Activated naive CD4-positive, alpha-beta T cell treated with anti-CD3 and anti-CD28 coated beads, Interleukin-2, amount 50 U/mL, for 24 hours (primary cell): Measurements from ENCODE around the gene CHMP6.

Experiments
- H3K27ac Mint-ChIP-seq: one replicate; pipeline ENCODE4 v1.8.0; 2021; ENCODE audit warnings: mild to moderate bottlenecking, mixed read lengths
- H3K27me3 Mint-ChIP-seq: one replicate; pipeline ENCODE4 v1.8.0; 2021; ENCODE audit warnings: mixed read lengths
- H3K36me3 Mint-ChIP-seq: one replicate; pipeline ENCODE4 v1.8.0; 2021; ENCODE audit warnings: mixed read lengths
- H3K4me1 Mint-ChIP-seq: one replicate; pipeline ENCODE4 v1.8.0; 2021; ENCODE audit warnings: mixed read lengths
- H3K4me3 Mint-ChIP-seq: one replicate; pipeline ENCODE4 v1.8.0; 2021; ENCODE audit warnings: mild to moderate bottlenecking, mixed read lengths
- H3K9me3 Mint-ChIP-seq: one replicate; pipeline ENCODE4 v1.8.0; 2021; ENCODE audit warnings: mixed read lengths

CHMP6 gene

GRCh38 chr17:80979547-80980378 lies 11.9 kb upstream of the CHMP6 start:
- H3K27me3 Mint-ChIP-seq = peaks cover 3% of the 10 kb centered on the region
- peak overlapping the region; percentile 80 for H3K27ac Mint-ChIP-seq
- H3K4me1 Mint-ChIP-seq = peaks cover 11% of the 10 kb centered on the region
- peak overlapping the region; percentile 54 for H3K4me3 Mint-ChIP-seq
- H3K36me3 Mint-ChIP-seq = peaks cover 1% of the 10 kb centered on the region
- no peaks in the 10 kb centered on the region for H3K9me3 Mint-ChIP-seq

GRCh38 chr17:80980397-80981061 lies 11.1 kb upstream of the CHMP6 start:
- Mint-ChIP-seq H3K9me3 (no peaks in the 10 kb centered on the region), H3K4me1 (peaks cover 11% of the 10 kb centered on the region), H3K36me3 (peaks cover 1% of the 10 kb centered on the region), H3K27me3 (peaks cover 3% of the 10 kb centered on the region), H3K27ac (peak overlapping the region; percentile 80), H3K4me3 (peak overlapping the region; percentile 54)

DNA sequence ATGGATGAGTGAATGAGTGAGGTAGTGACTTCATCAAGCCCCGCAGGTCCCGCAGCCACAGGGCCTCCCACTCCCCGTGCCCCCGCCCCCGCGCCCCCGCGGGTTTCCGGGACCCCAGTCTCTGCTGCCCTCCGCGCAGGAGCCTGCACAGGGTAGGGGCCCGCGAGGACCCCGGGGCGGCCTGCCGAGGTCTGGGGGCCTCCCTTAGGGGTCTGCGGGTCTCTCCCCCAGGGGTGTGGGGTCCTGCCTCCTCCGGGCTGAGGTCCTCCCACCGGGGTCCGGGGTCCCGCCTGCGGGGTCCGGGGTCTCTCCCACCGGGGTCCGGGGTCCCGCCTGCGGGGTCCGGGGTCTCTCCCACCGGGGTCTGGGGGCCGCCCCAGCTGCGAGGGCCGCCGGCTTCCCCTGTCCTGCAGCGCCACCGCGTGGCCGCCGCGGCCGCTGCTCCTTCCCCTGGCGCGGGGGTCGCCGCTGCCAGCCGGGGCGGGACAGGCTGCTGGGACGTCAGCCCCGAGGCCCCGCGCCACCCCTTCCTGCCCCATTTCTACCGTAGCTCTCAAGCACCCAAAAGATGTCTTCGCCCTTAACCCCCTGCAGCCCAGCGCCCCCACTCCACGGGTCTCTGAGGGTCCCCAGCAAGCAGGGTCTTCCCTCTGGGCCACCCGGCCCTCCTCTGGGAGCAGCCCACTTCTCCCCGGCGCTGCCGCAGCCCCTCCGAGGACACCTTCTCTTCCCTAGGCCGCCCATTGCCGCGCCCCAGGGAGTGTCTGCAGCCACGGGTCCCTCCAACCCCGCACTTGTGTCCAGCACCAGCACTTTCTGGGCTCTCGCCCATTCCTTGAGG lies 10.4 kb upstream of the CHMP6 start:
- Mint-ChIP-seq H3K4me1 (peaks cover 11% of the 10 kb centered on the region), H3K27me3 (peaks cover 3% of the 10 kb centered on the region), H3K27ac (peak overlapping the region; percentile 80), H3K9me3 (no peaks in the 10 kb centered on the region), H3K4me3 (peak overlapping the region; percentile 54), H3K36me3 (peaks cover 1% of the 10 kb centered on the region)

GRCh38 chr17:80981929-80982425 lies 9.7 kb upstream of the CHMP6 start:
- no peaks in the 10 kb centered on the region for H3K9me3 Mint-ChIP-seq

GRCh38 chr17:80982426-80982974 lies 9.1 kb upstream of the CHMP6 start:
- peaks cover 11% of the 10 kb centered on the region for H3K4me1 Mint-ChIP-seq
- H3K4me3 Mint-ChIP-seq = no peak overlapping the region
- no peak overlapping the region for H3K27ac Mint-ChIP-seq

More at GRCh38 chr17:80981929-80982425, 9.7 kb upstream of the CHMP6 start:
- Mint-ChIP-seq H3K27me3 (peaks cover 3% of the 10 kb centered on the region), H3K36me3 (peaks cover 1% of the 10 kb centered on the region), H3K27ac (no peak overlapping the region), H3K4me3 (no peak overlapping the region), H3K4me1 (peaks cover 11% of the 10 kb centered on the region)

GRCh38 chr17:80983545-80983944 lies 8.1 kb upstream of the CHMP6 start:
- H3K27ac Mint-ChIP-seq = no peak overlapping the region

More at GRCh38 chr17:80982426-80982974, 9.1 kb upstream of the CHMP6 start:
- peaks cover 3% of the 10 kb centered on the region for H3K27me3 Mint-ChIP-seq
- peaks cover 1% of the 10 kb centered on the region for H3K36me3 Mint-ChIP-seq
- H3K9me3 Mint-ChIP-seq = no peaks in the 10 kb centered on the region

DNA sequence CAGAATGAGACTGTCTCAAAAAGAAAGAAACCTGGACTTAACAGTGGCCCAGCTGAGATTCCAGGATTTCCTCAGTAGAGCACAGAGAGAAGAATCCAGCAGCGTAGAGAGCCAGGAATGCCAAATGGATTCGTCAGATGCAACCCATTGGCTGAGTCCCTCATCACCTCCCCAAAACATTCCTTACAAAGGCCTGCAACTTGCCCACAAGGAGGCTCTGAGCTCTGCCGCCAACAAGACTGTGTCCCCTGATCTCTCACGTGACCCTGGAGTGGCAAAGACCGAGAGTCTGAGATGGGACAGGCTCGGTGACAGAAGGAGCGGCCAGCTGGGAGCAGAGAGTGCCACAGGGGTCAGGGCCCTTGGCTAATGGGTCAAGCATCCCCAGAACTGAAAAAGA lies 6.9 kb upstream of the CHMP6 start:
- Mint-ChIP-seq H3K9me3 (no peaks in the 10 kb centered on the region), H3K4me1 (peaks cover 17% of the 10 kb centered on the region), H3K4me3 (no peak overlapping the region), H3K27me3 (peaks cover 3% of the 10 kb centered on the region), H3K36me3 (peaks cover 1% of the 10 kb centered on the region), H3K27ac (no peak overlapping the region)

More at GRCh38 chr17:80983545-80983944, 8.1 kb upstream of the CHMP6 start:
- Mint-ChIP-seq H3K4me3 (no peak overlapping the region), H3K4me1 (peaks cover 11% of the 10 kb centered on the region), H3K9me3 (no peaks in the 10 kb centered on the region), H3K36me3 (peaks cover 1% of the 10 kb centered on the region), H3K27me3 (peaks cover 3% of the 10 kb centered on the region)

DNA sequence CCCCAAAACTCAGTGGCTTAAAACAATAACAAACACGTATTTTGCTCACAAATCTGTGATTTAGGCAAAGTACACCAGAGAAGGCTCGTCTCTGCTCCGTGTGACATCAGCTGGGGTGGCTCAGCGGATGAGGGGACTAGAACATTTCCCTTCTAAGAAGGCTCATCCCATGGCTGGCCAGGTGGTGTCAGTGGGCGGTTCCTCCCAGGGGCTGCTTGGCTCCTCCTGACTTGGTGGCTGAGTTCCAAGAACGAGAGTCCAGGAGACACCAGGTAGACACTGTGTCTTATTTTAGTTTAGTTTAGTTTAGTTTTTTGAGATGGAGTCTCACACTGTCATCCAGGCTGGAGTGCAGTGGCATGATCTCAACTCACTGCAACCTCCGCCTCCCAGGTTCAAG lies 5.6 kb upstream of the CHMP6 start:
- H3K4me3 Mint-ChIP-seq = no peak overlapping the region
- no peaks in the 10 kb centered on the region for H3K27me3 Mint-ChIP-seq
- no peaks in the 10 kb centered on the region for H3K9me3 Mint-ChIP-seq

DNA sequence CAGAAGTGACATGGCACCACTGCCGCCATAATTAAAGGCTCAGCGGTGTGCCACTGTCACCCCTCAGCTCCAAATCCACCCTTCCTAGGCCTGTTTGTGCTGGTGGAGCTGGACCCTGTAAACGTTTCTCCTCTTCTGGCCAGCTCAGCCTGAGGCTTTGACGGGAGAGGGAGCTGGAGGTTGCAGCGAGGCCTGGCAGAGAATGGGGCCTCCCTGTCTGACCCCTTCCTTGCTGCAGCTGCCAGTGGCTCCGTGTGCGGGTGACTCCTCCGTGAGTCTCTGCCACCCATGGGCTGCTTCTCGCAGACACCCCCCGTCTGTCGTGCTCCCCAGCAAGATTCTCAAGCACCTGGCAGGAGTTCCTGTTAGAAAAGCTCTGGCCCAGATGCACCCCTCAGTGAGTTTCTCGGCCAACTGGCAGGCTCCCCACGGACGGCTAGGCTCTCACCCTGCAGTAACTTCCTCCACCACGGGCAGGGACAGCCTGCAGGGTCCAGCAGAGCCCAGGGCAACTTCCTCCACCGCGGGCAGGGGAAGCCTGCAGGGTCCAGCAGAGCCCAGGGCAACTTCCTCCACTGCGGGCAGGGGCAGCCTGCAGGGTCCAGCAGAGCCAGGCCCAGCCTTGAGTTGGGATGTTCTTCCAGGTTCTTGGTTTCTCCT lies 4.7 kb upstream of the CHMP6 start:
- H3K36me3 Mint-ChIP-seq = no peaks in the 10 kb centered on the region
- no peaks in the 10 kb centered on the region for H3K9me3 Mint-ChIP-seq
- H3K27me3 Mint-ChIP-seq = no peaks in the 10 kb centered on the region
- H3K27ac Mint-ChIP-seq = no peak overlapping the region
- H3K4me1 Mint-ChIP-seq = peaks cover 16% of the 10 kb centered on the region
- no peak overlapping the region for H3K4me3 Mint-ChIP-seq

More for the DNA sequence above, 5.6 kb upstream of the CHMP6 start:
- peaks cover 16% of the 10 kb centered on the region for H3K4me1 Mint-ChIP-seq
- H3K36me3 Mint-ChIP-seq = no peaks in the 10 kb centered on the region
- H3K27ac Mint-ChIP-seq = no peak overlapping the region

DNA sequence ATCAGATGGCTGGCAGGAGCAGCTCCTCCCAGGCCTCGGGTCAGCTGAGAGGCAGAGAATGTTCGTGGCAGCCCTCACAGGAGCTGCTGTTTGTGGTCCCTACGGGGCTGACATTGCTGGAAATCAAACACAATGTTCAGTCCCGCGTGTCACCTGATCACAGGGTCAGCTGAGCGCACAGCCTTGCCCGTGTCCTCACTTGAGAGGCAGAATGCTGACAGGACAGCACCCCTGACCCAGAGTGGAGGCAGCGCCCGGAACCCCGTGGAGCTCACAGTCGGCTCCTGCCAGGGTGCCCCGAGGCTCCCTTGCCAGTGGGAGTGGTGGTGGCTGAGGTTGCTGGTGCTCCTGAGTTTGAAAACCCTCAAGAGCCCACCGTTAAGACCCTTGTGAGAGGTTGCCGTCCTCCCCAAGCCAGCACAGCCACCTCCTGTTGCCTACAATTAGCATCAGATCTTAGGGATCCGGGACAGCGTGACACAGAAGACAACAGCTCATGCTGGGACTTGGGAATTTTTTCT lies 3.6 kb upstream of the CHMP6 start:
- Mint-ChIP-seq H3K4me1 (peaks cover 19% of the 10 kb centered on the region), H3K27ac (no peak overlapping the region), H3K36me3 (no peaks in the 10 kb centered on the region), H3K4me3 (no peak overlapping the region), H3K27me3 (no peaks in the 10 kb centered on the region), H3K9me3 (no peaks in the 10 kb centered on the region)

DNA sequence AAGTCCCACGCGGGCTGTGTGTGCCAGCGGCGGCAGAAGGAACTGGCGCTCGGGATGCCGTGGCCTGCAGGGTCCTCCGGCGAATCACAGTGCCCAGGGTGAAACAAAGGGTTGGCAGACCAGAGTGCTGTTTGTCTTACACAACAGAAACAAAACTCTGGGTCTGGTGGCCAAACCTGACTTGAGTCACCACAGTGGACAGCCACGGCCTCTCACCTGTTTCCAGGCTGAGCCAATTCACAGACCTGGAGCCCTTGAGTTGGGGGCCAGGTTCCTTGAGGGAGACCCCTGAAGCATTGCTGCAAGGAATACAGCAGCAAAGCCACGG lies 2.1 kb upstream of the CHMP6 start:
- Mint-ChIP-seq H3K4me3 (no peak overlapping the region), H3K27ac (no peak overlapping the region), H3K4me1 (peaks cover 27% of the 10 kb centered on the region), H3K36me3 (no peaks in the 10 kb centered on the region), H3K9me3 (no peaks in the 10 kb centered on the region), H3K27me3 (no peaks in the 10 kb centered on the region)

DNA sequence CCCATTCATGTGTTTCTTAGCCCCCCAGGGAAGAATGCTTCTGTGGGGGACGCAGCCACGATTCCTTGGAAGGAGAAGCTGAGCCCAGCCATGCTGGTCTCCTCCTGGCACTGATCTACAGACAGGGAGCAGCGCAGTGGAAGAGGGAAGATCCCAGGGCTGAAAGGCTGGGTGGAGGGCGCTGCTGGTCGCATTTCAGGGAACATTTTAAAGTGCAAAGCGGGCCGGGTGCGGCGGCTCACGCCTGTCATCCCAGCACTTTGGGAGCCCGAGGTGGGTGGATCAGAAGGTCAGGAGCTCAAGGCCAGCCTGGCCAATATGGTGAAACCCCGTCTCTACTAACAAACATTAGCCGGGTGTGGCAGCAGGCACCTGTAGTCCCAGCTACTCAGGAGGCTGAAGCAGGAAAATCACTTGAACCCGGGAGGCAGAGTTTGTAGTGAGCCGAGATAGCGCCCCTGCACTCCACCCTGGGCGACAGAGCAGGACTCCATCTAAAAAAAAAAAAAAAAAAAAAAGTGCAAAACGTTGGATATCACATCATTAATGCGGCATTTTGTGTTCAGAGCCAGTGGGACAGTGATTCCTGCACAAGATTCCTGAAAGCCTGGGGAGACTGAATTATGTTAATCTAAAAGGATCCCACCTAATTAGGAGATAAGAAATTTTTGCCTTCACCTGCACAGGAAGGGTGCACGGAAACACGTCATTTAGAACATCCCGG lies 558 bp upstream of the CHMP6 start:
- H3K9me3 Mint-ChIP-seq = no peaks in the 10 kb centered on the region
- peaks cover 27% of the 10 kb centered on the region for H3K4me1 Mint-ChIP-seq
- no peaks in the 10 kb centered on the region for H3K27me3 Mint-ChIP-seq
- no peaks in the 10 kb centered on the region for H3K36me3 Mint-ChIP-seq
- peak overlapping the region; percentile 79 for H3K4me3 Mint-ChIP-seq
- peak overlapping the region; percentile 83 for H3K27ac Mint-ChIP-seq

- Mint-ChIP-seq H3K4me1 (peaks cover 27% of the 10 kb centered on the region), H3K9me3 (no peaks in the 10 kb centered on the region), H3K27ac (peak overlapping the region; percentile 97), H3K4me3 (peak overlapping the region; percentile 87), H3K36me3 (no peaks in the 10 kb centered on the region), H3K27me3 (no peaks in the 10 kb centered on the region)
Observed at GRCh38 chr17:80992077-80992947, 671 bp downstream of the CHMP6 start.
